A673 (cell line): ENCODE data around the gene ABCB8. TPM values are rescaled to one million over a fixed set of nuclear protein-coding genes. Genes with fewer than 3 reads are reported as not detected.

Experiments used
- BruUV-seq: library from RNA; stranded (reverse); fragments of 400-500 nt; replicated peaks from 2 replicates; lab custom pipeline; 2021; lab: Mats Ljungman, UMichigan
- CTCF ChIA-PET: fragments of 300-600 bp; sonication (Branson Sonifier 250); formaldehyde crosslinking; loops from one replicate; lab custom pipeline; 2022; ENCODE audit warnings: antibody characterized with exemption; lab: Charles Lee
- POLR2A ChIA-PET: fragments of 300-600 bp; sonication (Branson Sonifier 250); formaldehyde crosslinking; loops from one replicate; lab custom pipeline; 2022; ENCODE audit warnings: antibody characterized with exemption; ENCODE audit not compliant: low non-redundant PET; lab: Charles Lee
- DNase-seq: peaks from one replicate; pipeline ENCODE4 v3.0.0-alpha.2; 2015; ENCODE audit warnings: low spot score
- H3K27ac ChIP-seq: fragments of 200-600 bp; sonication (generic); 2 replicates; pipeline ENCODE4 v1.5.1; 2016; ENCODE audit warnings: mixed run types, low read depth, mild to moderate bottlenecking, mixed read lengths, antibody characterized with exemption, low read length; ENCODE audit not compliant: poor library complexity, severe bottlenecking
- H3K27me3 ChIP-seq: fragments of 200-600 bp; sonication (generic); replicated peaks from 2 replicates; pipeline ENCODE4 v1.6.1; 2017; ENCODE audit warnings: mixed run types, low read depth, mild to moderate bottlenecking, mixed read lengths, antibody characterized with exemption, low read length; ENCODE audit not compliant: insufficient read depth, poor library complexity
- H3K36me3 ChIP-seq: fragments of 200-600 bp; sonication (generic); 2 replicates; pipeline ENCODE4 v1.6.1; 2016; ENCODE audit warnings: mixed run types, mild to moderate bottlenecking, mixed read lengths, antibody characterized with exemption, low read length; ENCODE audit not compliant: insufficient read depth, poor library complexity, severe bottlenecking
- H3K4me1 ChIP-seq: fragments of 200-600 bp; sonication (generic); 2 replicates; pipeline ENCODE4 v1.6.1; 2017; ENCODE audit warnings: mixed run types, mild to moderate bottlenecking, mixed read lengths, antibody characterized with exemption, low read length; ENCODE audit not compliant: insufficient read depth, poor library complexity, severe bottlenecking
- H3K4me3 ChIP-seq: fragments of 200-600 bp; sonication (generic); 2 replicates; pipeline ENCODE4 v1.5.1; 2016; ENCODE audit warnings: low read depth, mixed run types, mild to moderate bottlenecking, mixed read lengths, low read length; ENCODE audit not compliant: poor library complexity, severe bottlenecking
- H3K9me3 ChIP-seq: fragments of 200-600 bp; sonication (generic); 2 replicates; pipeline ENCODE4 v1.6.1; 2016; ENCODE audit warnings: mixed run types, low read depth, mild to moderate bottlenecking, mixed read lengths, antibody characterized with exemption, low read length; ENCODE audit not compliant: poor library complexity, severe bottlenecking
- EZH2 ChIP-seq: fragments of 200-600 bp; sonication (generic); IDR thresholded peaks from 2 replicates; pipeline ENCODE4 v1.6.1; 2017; ENCODE audit warnings: borderline replicate concordance, low read depth, mild to moderate bottlenecking, mixed read lengths, antibody characterized with exemption, low read length; ENCODE audit not compliant: poor library complexity, severe bottlenecking
- intact Hi-C: fragments of 100-400 bp; cut with micrococcal nuclease; formaldehyde crosslinking; loops from one replicate; pipeline ENCODE4 v1.10.0; 2022; ENCODE audit not compliant: unreplicated experiment
- total RNA-seq: library from RNA; stranded (reverse); gene quantifications from 2 replicates; pipeline ENCODE4 v1.2.3, GENCODE V29; 2021
- TF ChIP-seq, protein P1 (sequence below): fragments of 300-800, 200-600 bp; sonication (generic); conservative IDR thresholded peaks from 2 replicates; pipeline ENCODE4 v1.5.1; 2017; ENCODE audit warnings: low read depth, mild to moderate bottlenecking, antibody characterized with exemption, low read length, moderate library complexity, mixed read lengths

Gene ABCB8
- total RNA-seq, 1 experiment from 2014 or later = 50.9 TPM

DNA sequence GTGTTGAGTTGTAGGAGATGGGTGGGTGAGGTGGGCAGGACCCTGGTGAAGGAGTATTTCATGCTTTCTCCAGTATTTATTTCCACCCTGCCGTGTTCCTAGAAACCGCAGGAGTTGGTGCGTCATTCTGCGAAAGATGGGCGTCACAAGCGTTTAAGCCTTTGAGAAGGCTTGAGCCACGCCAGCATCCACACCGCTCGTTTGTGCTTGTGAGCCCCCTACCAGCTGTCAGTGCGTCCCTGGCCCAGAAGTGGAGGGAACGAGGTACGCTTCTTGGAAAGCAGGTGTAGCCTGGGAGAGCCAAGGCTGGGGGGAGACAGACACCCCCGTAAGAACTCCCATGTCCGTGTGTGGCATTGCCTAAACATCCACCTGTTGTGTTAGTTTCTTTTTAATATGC lies 63.7 kb downstream of the ABCB8 start:
- CTCF ChIA-PET = no interaction called here
- DNase-seq = no peak
- peaks cover 12% of the 10 kb centered on the region for H3K4me1 ChIP-seq
- TF ChIP-seq, protein P1, sequence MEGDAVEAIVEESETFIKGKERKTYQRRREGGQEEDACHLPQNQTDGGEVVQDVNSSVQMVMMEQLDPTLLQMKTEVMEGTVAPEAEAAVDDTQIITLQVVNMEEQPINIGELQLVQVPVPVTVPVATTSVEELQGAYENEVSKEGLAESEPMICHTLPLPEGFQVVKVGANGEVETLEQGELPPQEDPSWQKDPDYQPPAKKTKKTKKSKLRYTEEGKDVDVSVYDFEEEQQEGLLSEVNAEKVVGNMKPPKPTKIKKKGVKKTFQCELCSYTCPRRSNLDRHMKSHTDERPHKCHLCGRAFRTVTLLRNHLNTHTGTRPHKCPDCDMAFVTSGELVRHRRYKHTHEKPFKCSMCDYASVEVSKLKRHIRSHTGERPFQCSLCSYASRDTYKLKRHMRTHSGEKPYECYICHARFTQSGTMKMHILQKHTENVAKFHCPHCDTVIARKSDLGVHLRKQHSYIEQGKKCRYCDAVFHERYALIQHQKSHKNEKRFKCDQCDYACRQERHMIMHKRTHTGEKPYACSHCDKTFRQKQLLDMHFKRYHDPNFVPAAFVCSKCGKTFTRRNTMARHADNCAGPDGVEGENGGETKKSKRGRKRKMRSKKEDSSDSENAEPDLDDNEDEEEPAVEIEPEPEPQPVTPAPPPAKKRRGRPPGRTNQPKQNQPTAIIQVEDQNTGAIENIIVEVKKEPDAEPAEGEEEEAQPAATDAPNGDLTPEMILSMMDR = no peak
- TF ChIP-seq EZH2 = no peak
- no peaks in the 10 kb centered on the region for H3K27me3 ChIP-seq
- H3K9me3 ChIP-seq = no peaks in the 10 kb centered on the region
- intact Hi-C loops = no loop called here
- POLR2A ChIA-PET = interaction anchor here (0.6 kb wide), 1 partner anchor 73 kb away, joined by 4 read pairs; no protein-coding TSS in a partner anchor
- no TSS peak for BruUV-seq
- H3K4me3 ChIP-seq = no peak overlapping the region
- peaks cover 18% of the 10 kb centered on the region for H3K36me3 ChIP-seq
- no peak overlapping the region for H3K27ac ChIP-seq

DNA sequence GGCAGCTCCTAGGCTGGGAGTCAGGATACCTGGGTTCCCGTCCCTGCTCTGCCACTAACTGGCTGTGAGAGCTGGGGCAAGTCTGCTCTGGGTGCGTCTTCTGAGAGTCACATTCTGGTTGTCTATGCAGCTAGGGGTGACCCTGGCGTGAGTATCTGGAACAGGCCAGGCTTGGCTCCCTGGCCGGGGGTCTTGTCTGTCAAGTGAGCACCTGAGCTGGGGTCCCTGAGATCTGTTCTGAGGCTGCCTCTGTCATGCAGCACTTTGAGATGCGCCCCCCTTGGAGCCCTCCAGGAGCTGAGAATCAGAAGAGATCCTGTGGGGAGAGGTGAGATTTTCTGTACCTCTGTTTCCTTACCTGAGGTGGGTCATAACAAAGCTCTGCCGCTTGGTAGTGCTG lies 65.5 kb downstream of the ABCB8 start:
- H3K4me3 ChIP-seq = no peak overlapping the region
- no peak for DNase-seq
- POLR2A ChIA-PET = no interaction called here
- peaks cover 4% of the 10 kb centered on the region for H3K4me1 ChIP-seq
- no peak overlapping the region for H3K27ac ChIP-seq
- TF ChIP-seq, protein P1 = no peak
- no peaks in the 10 kb centered on the region for H3K9me3 ChIP-seq
- intact Hi-C loops = no loop called here
- H3K27me3 ChIP-seq = no peaks in the 10 kb centered on the region
- no TSS peak for BruUV-seq
- CTCF ChIA-PET = no interaction called here
- peaks cover 14% of the 10 kb centered on the region for H3K36me3 ChIP-seq

DNA sequence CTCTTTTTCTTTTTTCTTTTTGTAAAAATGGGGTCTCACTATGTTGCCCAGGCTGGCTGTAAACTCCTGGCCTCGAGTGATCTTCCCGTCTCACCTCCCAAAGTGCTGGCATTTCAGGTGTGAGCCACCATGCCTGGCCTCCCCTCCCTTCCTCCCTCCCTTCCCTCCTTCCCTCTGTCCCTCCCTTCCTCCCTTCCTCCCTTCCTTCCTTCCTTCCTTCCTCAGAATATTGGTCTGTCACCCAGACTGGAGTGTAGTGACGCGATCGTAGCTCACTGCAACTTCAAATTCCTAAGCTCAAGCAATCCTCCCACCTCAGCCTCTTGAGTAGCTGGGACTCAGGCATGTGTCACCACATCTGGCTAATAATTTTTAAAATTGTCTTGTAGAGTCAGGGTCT lies 66.4 kb downstream of the ABCB8 start:
- TF ChIP-seq EZH2 = no peak
- TF ChIP-seq, protein P1 = no peak
- Histone ChIP-seq H3K4me1 (no peaks in the 10 kb centered on the region), H3K4me3 (no peak overlapping the region), H3K36me3 (peaks cover 5% of the 10 kb centered on the region), H3K9me3 (no peaks in the 10 kb centered on the region), H3K27ac (no peak overlapping the region), H3K27me3 (no peaks in the 10 kb centered on the region)
- ChIA-PET POLR2A (interaction anchor here (0.6 kb wide), 1 partner anchor 660 kb away, joined by 5 read pairs; no protein-coding TSS in a partner anchor), CTCF (interaction anchor here (0.5 to 0.6 kb wide), 2 partner anchors 19 to 31 kb away, joined by 4 to 5 read pairs; no protein-coding TSS in a partner anchor)
- BruUV-seq = no TSS peak
- DNase-seq = no peak
- intact Hi-C loops = no loop called here
